ENCODE measurements around the gene EHBP1L1. TPM values are rescaled to one million over a fixed set of nuclear protein-coding genes. Genes with fewer than 3 reads are reported as not detected.

The EHBP1L1 gene
- total and polyA plus RNA-seq, 2 of the 8 experiments (the other 6 are each of a cell fraction or from before 2014, with no cell fraction given), result 4.3 to 6.6 TPM

DNA sequence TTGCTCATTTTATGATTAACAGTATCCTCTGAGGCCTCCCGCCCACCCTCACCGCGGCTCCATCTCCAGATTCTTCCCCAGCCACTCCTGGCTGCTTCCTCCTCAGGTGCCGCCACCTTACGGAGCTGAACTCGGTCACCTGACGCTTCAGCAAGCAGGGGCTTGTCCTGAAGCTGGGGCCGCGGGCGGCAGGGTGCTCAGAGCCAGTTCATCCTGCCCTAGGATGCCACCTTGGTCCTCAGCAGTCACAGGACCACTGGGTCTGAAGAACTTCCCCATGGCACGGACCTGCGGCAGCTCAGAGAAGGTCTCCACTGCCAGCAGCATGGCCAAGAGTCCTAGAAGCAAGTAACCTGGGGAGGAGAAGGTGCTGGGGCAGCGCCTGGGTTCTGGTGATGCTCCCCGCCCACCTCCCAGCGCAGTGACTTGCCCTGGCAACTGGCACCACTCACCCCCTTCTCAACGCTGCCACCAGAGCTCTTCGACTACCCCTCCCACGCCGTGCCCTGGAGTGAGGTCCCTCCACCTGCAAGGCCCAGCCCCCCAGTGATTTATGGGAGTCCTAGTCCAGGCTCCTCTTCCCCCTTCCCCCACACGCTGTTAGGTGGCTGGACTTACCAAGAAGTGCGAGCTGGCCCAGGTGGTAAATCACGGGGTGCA lies 17.1 kb downstream of the EHBP1L1 start:
- no peak overlapping the region for H3K23ac ChIP-seq (ENCODE audit: insufficient read length)
- no peak for FAIRE-seq
- no peak overlapping the region for H4K5ac ChIP-seq (ENCODE audit: insufficient read length, low read depth, low read length)
- no peaks in the 10 kb centered on the region for H3K9me3 ChIP-seq (ENCODE audit: insufficient read depth in 2 of 2, low read depth in 1 of 2, low read length in 1 of 2)
- no peak overlapping the region for H2BK20ac ChIP-seq (ENCODE audit: low read length)
- H4K91ac ChIP-seq (replicated peaks; ENCODE audit: insufficient read length, low read length), result peak overlapping the region; percentile 61
- no peak overlapping the region for H3K9ac ChIP-seq (replicated peaks in 1 of 4; ENCODE audit: extremely low read depth in 1 of 4, low read depth in 3 of 4, low read length in 3 of 4)
- H3K4ac ChIP-seq (replicated peaks; ENCODE audit: insufficient read length, low read depth, low read length), result peak overlapping the region; percentile 94
- H3K4me3 ChIP-seq (ENCODE audit: extremely low read depth in 1 of 4, insufficient read depth in 2 of 4, low read depth in 3 of 4, low read length in 4 of 4), result peak overlapping the region; percentile 43 to 61 (median 50); a peak in 6 of 8 replicates
- no peak overlapping the region for H3K18ac ChIP-seq (ENCODE audit: extremely low read depth, low read length)
- H2BK5ac ChIP-seq (ENCODE audit: low read depth, low read length), result peak overlapping the region; percentile 81; the same call in 1 of the 2 replicates
- peaks cover 0 to 4% of the 10 kb centered on the region in 2 experiments for H4K20me1 ChIP-seq (replicated peaks in 1 of 2; ENCODE audit: control insufficient read depth in 1 of 2, insufficient read depth in 2 of 2, low read length in 2 of 2)
- no peak overlapping the region for H3K14ac ChIP-seq (ENCODE audit: insufficient read length)
- POLR2A ChIA-PET (ENCODE audit: partially characterized antibody), result interaction anchor here (0.8 to 6.8 kb wide), 12 partner anchors 10 to 91 kb away, joined by 3 to 41 read pairs (median 8); partner anchors contain the start of genes EHBP1L1, FAM89B, MAP3K11 and PCNX3
- H3K79me1 ChIP-seq (ENCODE audit: low read depth, low read length), result no peaks in the 10 kb centered on the region
- H2BK120ac ChIP-seq (replicated peaks; ENCODE audit: low read depth, low read length), result no peak overlapping the region
- CTCF ChIA-PET (ENCODE audit: partially characterized antibody), result interaction anchor here (0.6 to 14.5 kb wide), 32 partner anchors 8 to 1879 kb away, joined by 3 to 227 read pairs (median 4); partner anchors contain the start of genes EHBP1L1, FAM89B, MAP3K11 and PCNX3
- H3K4me2 ChIP-seq (ENCODE audit: insufficient read depth in 1 of 2, low read depth in 2 of 2, low read length in 2 of 2), result peak overlapping the region; percentile 60 to 87
- H2BK15ac ChIP-seq (ENCODE audit: low read length), result peak overlapping the region; percentile 72; the same call in 1 of the 2 replicates
- no peaks in the 10 kb centered on the region for H3K79me2 ChIP-seq (ENCODE audit: control insufficient read depth in 1 of 2, insufficient read depth in 2 of 2, low read length in 2 of 2)
- peaks cover 0 to under 1% (median under 1%) of the 10 kb centered on the region in 4 experiments; a peak in 2 of 8 replicates for H3K36me3 ChIP-seq (ENCODE audit: control insufficient read depth in 2 of 4, insufficient read depth in 4 of 4, low read length in 3 of 4)
- H2AFZ ChIP-seq (ENCODE audit: low read length), result no peak overlapping the region
- 60% methylated on average over 22 of the region's 22 CpGs; no CpG with 5 or more reads in 1 of the 2 experiments for WGBS, 2 experiments (ENCODE audit: extremely low coverage in 1 of 2, insufficient coverage in 1 of 2, insufficient read length in 1 of 2, insufficient replicate concordance in 2 of 2, low coverage in 1 of 2, low lambda C conversion rate in 2 of 2, missing lambda C conversion rate in 1 of 2)
- H2BK12ac ChIP-seq (ENCODE audit: low read depth, low read length), result peak overlapping the region; percentile 80; the same call in 1 of the 2 replicates
- 0 out of 2 replicates have a peak overlapping the region, but pooled peaks have one; percentile 7 for H2AK5ac ChIP-seq (ENCODE audit: low read depth, low read length)
- no peak overlapping the region for H3K27ac ChIP-seq (ENCODE audit: low read depth, low read length)
- peaks cover 8 to 27% (median 22%) of the 10 kb centered on the region in 4 experiments for H3K27me3 ChIP-seq (replicated peaks in 1 of 4; ENCODE audit: control insufficient read depth in 3 of 4, extremely low read depth in 1 of 4, insufficient read depth in 3 of 4, low read length in 3 of 4)
- H4K8ac ChIP-seq (ENCODE audit: extremely low read depth, insufficient read depth, low read length), result no peak overlapping the region
- DNase-seq (ENCODE audit: low read depth in 1 of 2, low spot score in 2 of 2), result no peak
- peaks cover 3 to 15% (median 9%) of the 10 kb centered on the region in 4 experiments for H3K4me1 ChIP-seq (replicated peaks in 1 of 4; ENCODE audit: control insufficient read depth in 3 of 4, insufficient read depth in 4 of 4, low read length in 3 of 4)
- H3K56ac ChIP-seq (replicated peaks; ENCODE audit: insufficient read length, low read depth, low read length), result no peak overlapping the region
- H3K23me2 ChIP-seq (ENCODE audit: low read depth, low read length), result peaks cover 9% of the 10 kb centered on the region; the same call in 1 of the 2 replicates
- TF ChIP-seq CHD1 (IDR thresholded peaks at IDR 0.05; ENCODE audit: low read depth, low read length), result no peak
- TF ChIP-seq YY1 (IDR thresholded peaks at IDR 0.05; ENCODE audit: low read depth, low read length), result no peak
- TF ChIP-seq ZNF274 (IDR thresholded peaks at IDR 0.05; ENCODE audit: borderline replicate concordance, extremely low read depth, low read length), result no peak
- no peak for TF ChIP-seq CEBPB (IDR thresholded peaks at IDR 0.05; ENCODE audit: low read depth, low read length)
- TF ChIP-seq CREB1 (IDR thresholded peaks at IDR 0.05), result no peak
- no peak for TF ChIP-seq KDM4A (IDR thresholded peaks at IDR 0.05; ENCODE audit: low read depth, low read length, severe bottlenecking)
- no peak for TF ChIP-seq HDAC6 (IDR thresholded peaks at IDR 0.05; ENCODE audit: low read depth, low read length)
- TF ChIP-seq, protein P1, sequence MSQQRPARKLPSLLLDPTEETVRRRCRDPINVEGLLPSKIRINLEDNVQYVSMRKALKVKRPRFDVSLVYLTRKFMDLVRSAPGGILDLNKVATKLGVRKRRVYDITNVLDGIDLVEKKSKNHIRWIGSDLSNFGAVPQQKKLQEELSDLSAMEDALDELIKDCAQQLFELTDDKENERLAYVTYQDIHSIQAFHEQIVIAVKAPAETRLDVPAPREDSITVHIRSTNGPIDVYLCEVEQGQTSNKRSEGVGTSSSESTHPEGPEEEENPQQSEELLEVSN (IDR thresholded peaks at IDR 0.05), result no peak
- no peak for TF ChIP-seq CTBP2 (IDR thresholded peaks at IDR 0.05; ENCODE audit: borderline replicate concordance, insufficient read depth, insufficient read length, low read length)
- no peak for TF ChIP-seq FOSL1 (IDR thresholded peaks at IDR 0.05; ENCODE audit: insufficient read depth, low read depth, low read length)
- no peak for TF ChIP-seq SAP30 (IDR thresholded peaks at IDR 0.05; ENCODE audit: insufficient read depth, insufficient replicate concordance, low read length)
